ENCODE data around the gene TOMM22.

TOMM22 gene

DNA sequence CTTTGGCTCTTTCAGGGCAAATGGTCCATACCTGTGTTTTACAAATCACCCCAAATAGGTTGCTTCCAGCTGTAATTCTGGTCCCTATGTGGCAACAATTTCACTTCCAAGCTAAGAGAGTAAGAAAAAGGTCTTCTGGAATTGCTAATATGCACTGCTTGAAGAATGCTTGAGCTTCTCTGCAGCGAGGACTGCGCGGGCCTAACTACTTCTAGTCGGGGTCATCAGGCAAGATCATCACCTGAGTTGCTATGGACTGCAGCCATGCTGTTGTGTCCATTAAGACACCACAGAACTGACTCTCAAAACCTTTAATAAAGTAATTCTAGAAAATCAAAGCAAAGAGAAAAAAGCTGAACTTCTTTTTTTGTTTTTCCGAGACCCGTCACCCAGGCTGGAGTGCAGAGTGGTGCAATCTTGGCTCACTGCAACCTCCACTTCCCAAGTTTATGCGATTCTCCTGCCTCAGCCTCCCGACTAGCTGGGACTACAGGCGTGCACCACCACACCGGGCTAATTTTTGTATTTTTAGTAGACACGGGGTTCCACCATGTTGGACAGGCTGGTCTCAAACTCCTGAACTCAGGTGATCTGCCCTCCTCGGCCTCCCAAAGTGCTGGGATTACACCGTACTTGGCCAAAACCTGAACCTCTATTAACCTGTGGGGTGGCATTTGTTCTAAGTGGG is 16.8 kb downstream of the TOMM22 start:
- Histone ChIP-seq H3K27me3 (no peaks in the 10 kb centered on the region), H3K9me3 (no peaks in the 10 kb centered on the region), H3K36me3 (peaks cover 2% of the 10 kb centered on the region; the same call in 1 of the 2 replicates), H3K4me1 (peaks cover 6% of the 10 kb centered on the region), H3K4me3 (ENCODE audit: low read depth, low read length) (peak overlapping the region; percentile 80)
- no peak for DNase-seq
- TF ChIP-seq CTCF (IDR thresholded peaks at IDR 0.05; ENCODE audit: low read depth, low read length): no peak

GRCh38 chr22:38699143-38699542 is 17.4 kb downstream of the TOMM22 start:
- peaks cover 6% of the 10 kb centered on the region for H3K4me1 ChIP-seq
- DNase-seq: no peak
- H3K4me3 ChIP-seq (ENCODE audit: low read depth, low read length): peak overlapping the region; percentile 80

GRCh38 chr22:38699784-38700183 is 18.0 kb downstream of the TOMM22 start:
- peaks cover 6% of the 10 kb centered on the region for H3K4me1 ChIP-seq
- TF ChIP-seq CTCF (IDR thresholded peaks at IDR 0.05; ENCODE audit: low read depth, low read length): no peak

More at GRCh38 chr22:38699143-38699542, 17.4 kb downstream of the TOMM22 start:
- Histone ChIP-seq H3K9me3 (no peaks in the 10 kb centered on the region), H3K36me3 (no peaks in the 10 kb centered on the region; the same call in 1 of the 2 replicates), H3K27me3 (no peaks in the 10 kb centered on the region)
- no peak for TF ChIP-seq CTCF (IDR thresholded peaks at IDR 0.05; ENCODE audit: low read depth, low read length)

DNA sequence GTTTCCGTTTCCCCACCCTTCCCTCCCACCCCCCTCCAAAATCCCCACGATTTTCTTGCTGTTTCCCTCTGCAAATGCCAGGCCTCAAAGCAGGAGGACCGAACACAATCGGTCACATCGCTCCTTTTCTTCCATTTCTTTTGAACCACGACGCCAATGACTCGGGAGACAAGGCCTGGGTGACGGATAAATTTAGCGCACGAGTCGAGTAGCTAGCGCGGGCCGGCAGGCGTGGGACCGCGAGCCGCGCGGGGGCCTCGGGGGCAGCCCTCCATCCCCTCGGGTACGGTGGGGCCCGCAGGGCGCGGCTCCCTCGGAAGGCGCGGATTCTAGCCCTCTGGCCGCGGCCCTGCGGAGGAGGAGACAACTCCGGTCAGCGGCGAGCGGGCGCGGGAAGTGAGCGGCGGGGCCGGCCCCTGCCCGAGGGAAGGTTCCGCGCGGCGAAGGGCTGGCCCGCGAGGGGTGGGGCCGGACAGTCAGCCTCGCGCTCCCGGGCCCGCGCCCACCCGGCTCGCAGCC is 18.6 kb downstream of the TOMM22 start:
- H3K9me3 ChIP-seq: no peaks in the 10 kb centered on the region
- peak; percentile 83 for DNase-seq
- peak overlapping the region; percentile 80 for H3K4me3 ChIP-seq (ENCODE audit: low read depth, low read length)
- H3K36me3 ChIP-seq: no peaks in the 10 kb centered on the region; the same call in 1 of the 2 replicates
- peaks cover 6% of the 10 kb centered on the region for H3K4me1 ChIP-seq
- no peaks in the 10 kb centered on the region for H3K27me3 ChIP-seq
- no peak for TF ChIP-seq CTCF (IDR thresholded peaks at IDR 0.05; ENCODE audit: low read depth, low read length)

More at GRCh38 chr22:38699784-38700183, 18.0 kb downstream of the TOMM22 start:
- H3K27me3 ChIP-seq: no peaks in the 10 kb centered on the region
- DNase-seq: no peak
- H3K36me3 ChIP-seq: no peaks in the 10 kb centered on the region; the same call in 1 of the 2 replicates
- no peaks in the 10 kb centered on the region for H3K9me3 ChIP-seq
- peak overlapping the region; percentile 80 for H3K4me3 ChIP-seq (ENCODE audit: low read depth, low read length)

GRCh38 chr22:38700789-38701628 is 19.3 kb downstream of the TOMM22 start, which contains the start of gene JOSD1:
Gene JOSD1, minus strand, starts transcription at chr22:38700943. Its CDS starts 956 bp downstream, at chr22:38699987.
- Histone ChIP-seq H3K36me3 (no peaks in the 10 kb centered on the region; the same call in 1 of the 2 replicates), H3K4me1 (peaks cover 6% of the 10 kb centered on the region), H3K4me3 (ENCODE audit: low read depth, low read length) (peak within 1 kb of the TSS; percentile 80), H3K9me3 (no peaks in the 10 kb centered on the region), H3K27me3 (no peaks in the 10 kb centered on the region)
- DNase-seq: peak; percentile 94
- TF ChIP-seq CTCF (IDR thresholded peaks at IDR 0.05; ENCODE audit: low read depth, low read length): no peak

Measured in BE2C (cell line).